Gastroesophageal sphincter (tissue), 2 donors: ENCODE measurements around the gene DYSF.

Experiments used
- EP300 ChIP-seq: sonication (generic); formaldehyde crosslinking; IDR thresholded peaks from one replicate; pipeline ENCODE4 v1.6.1; 2017; ENCODE audit warnings: antibody characterized with exemption, mild to moderate bottlenecking
- POLR2A ChIP-seq, 2 donors: fragments of 450-650 bp; IDR thresholded peaks; one replicate each; pipeline ENCODE4 v1.6.1; 2017; ENCODE audit warnings: antibody characterized with exemption in 2 of 2, mild to moderate bottlenecking in 2 of 2, moderate library complexity in 1 of 2

GRCh38 chr2:71610671-71611070, 157.3 kb downstream of the DYSF start:
- TF ChIP-seq EP300 (no peak), POLR2A (IDR thresholded peaks at IDR 0.05) (no peak)
